ENCODE measurements around the gene CXCL13. TPM values are rescaled to one million over a fixed set of nuclear protein-coding genes. Genes with fewer than 3 reads are reported as not detected.

Gene CXCL13
- total RNA-seq, 1 experiment from 2014 or later, result not detected

GRCh38 chr4:77624213-77624612 lies 18.6 kb downstream of the CXCL13 start:
- Histone ChIP-seq H3K4me1 (ENCODE audit: insufficient read depth, low read length, poor library complexity, severe bottlenecking) (no peaks in the 10 kb centered on the region), H3K9me3 (ENCODE audit: low read depth, low read length, poor library complexity, severe bottlenecking) (no peaks in the 10 kb centered on the region), H3K27me3 (replicated peaks; ENCODE audit: insufficient read depth, low read depth, low read length, poor library complexity) (peaks cover 14% of the 10 kb centered on the region), H3K4me3 (ENCODE audit: low read depth, low read length, poor library complexity, severe bottlenecking) (no peak overlapping the region), H3K36me3 (ENCODE audit: insufficient read depth, low read length, poor library complexity, severe bottlenecking) (no peaks in the 10 kb centered on the region), H3K27ac (ENCODE audit: low read depth, low read length, poor library complexity, severe bottlenecking) (no peak overlapping the region)
- TF ChIP-seq EZH2 (IDR thresholded peaks at IDR 0.05; ENCODE audit: borderline replicate concordance, low read depth, low read length, poor library complexity, severe bottlenecking) (no peak), CTCF (conservative IDR thresholded peaks at IDR 0.05; ENCODE audit: low read depth, low read length) (no peak)
- ChIA-PET CTCF (no interaction called here), POLR2A (ENCODE audit: low non-redundant PET) (no interaction called here)
- no TSS peak for BruUV-seq (replicated peaks)
- DNase-seq (ENCODE audit: low spot score), result no peak
- intact Hi-C loops (cut with micrococcal nuclease; ENCODE audit: unreplicated experiment), result no loop called here

DNA sequence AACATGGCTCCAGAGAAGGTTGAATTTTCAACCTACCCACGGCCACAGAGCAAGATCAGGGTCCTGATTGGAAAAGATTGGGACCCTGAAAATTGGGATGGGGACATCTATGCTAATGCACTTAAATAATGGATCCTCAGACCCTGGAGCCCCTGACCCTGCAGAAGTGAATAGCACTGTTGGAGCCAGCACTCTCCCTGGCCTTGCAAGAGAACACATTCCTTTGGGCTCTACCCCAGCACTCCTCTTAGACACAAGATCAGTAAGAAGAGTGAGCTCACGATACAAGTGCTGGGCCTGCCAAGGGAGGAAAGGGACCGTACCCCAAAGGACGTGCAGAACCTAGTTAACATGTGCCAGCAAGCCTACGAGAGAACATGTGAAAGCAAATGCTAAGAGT lies 19.9 kb downstream of the CXCL13 start:
- TF ChIP-seq CTCF (conservative IDR thresholded peaks at IDR 0.05; ENCODE audit: low read depth, low read length), result no peak
- no peak for TF ChIP-seq EZH2 (IDR thresholded peaks at IDR 0.05; ENCODE audit: borderline replicate concordance, low read depth, low read length, poor library complexity, severe bottlenecking)
- H3K27me3 ChIP-seq (replicated peaks; ENCODE audit: insufficient read depth, low read depth, low read length, poor library complexity), result peaks cover 14% of the 10 kb centered on the region
- POLR2A ChIA-PET (ENCODE audit: low non-redundant PET), result no interaction called here
- H3K4me3 ChIP-seq (ENCODE audit: low read depth, low read length, poor library complexity, severe bottlenecking), result no peak overlapping the region
- intact Hi-C loops (cut with micrococcal nuclease; ENCODE audit: unreplicated experiment), result no loop called here
- H3K4me1 ChIP-seq (ENCODE audit: insufficient read depth, low read length, poor library complexity, severe bottlenecking), result no peaks in the 10 kb centered on the region
- no peak overlapping the region for H3K27ac ChIP-seq (ENCODE audit: low read depth, low read length, poor library complexity, severe bottlenecking)
- H3K36me3 ChIP-seq (ENCODE audit: insufficient read depth, low read length, poor library complexity, severe bottlenecking), result no peaks in the 10 kb centered on the region
- no TSS peak for BruUV-seq (replicated peaks)
- H3K9me3 ChIP-seq (ENCODE audit: low read depth, low read length, poor library complexity, severe bottlenecking), result no peaks in the 10 kb centered on the region
- no peak for DNase-seq (ENCODE audit: low spot score)
- CTCF ChIA-PET, result no interaction called here

DNA sequence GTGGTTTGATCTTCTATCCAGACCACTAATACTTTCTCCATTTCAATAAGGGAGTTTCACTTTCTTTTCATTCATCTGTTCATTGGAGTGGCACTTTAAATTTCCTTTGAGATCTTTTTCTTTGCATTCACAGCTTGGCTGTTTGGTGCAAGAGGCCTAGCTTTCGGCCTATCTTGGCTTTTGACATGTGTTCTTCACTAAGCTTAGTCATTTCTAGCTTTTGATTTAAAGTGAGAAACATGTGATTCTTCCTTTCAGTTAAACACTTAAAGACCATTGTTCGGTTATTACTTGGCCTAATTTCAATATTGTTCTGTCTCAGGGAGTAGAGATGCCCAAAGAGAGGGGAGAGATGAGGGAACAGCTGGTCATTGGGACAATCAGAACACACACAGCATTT lies 24.3 kb downstream of the CXCL13 start:
- Histone ChIP-seq H3K9me3 (ENCODE audit: low read depth, low read length, poor library complexity, severe bottlenecking) (no peaks in the 10 kb centered on the region), H3K4me1 (ENCODE audit: insufficient read depth, low read length, poor library complexity, severe bottlenecking) (no peaks in the 10 kb centered on the region), H3K4me3 (ENCODE audit: low read depth, low read length, poor library complexity, severe bottlenecking) (no peak overlapping the region), H3K27ac (ENCODE audit: low read depth, low read length, poor library complexity, severe bottlenecking) (no peak overlapping the region), H3K36me3 (ENCODE audit: insufficient read depth, low read length, poor library complexity, severe bottlenecking) (no peaks in the 10 kb centered on the region), H3K27me3 (replicated peaks; ENCODE audit: insufficient read depth, low read depth, low read length, poor library complexity) (no peaks in the 10 kb centered on the region)
- DNase-seq (ENCODE audit: low spot score), result no peak
- CTCF ChIA-PET, result no interaction called here
- no TSS peak for BruUV-seq (replicated peaks)
- POLR2A ChIA-PET (ENCODE audit: low non-redundant PET), result no interaction called here
- TF ChIP-seq EZH2 (IDR thresholded peaks at IDR 0.05; ENCODE audit: borderline replicate concordance, low read depth, low read length, poor library complexity, severe bottlenecking), result no peak
- no peak for TF ChIP-seq CTCF (conservative IDR thresholded peaks at IDR 0.05; ENCODE audit: low read depth, low read length)
- intact Hi-C loops (cut with micrococcal nuclease; ENCODE audit: unreplicated experiment), result no loop called here

Data from A673 (cell line).